DND-41 (cell line): ENCODE data around the gene CGB5.

ENCODE experiments used
- ATAC-seq: fragments of 200-7000 bp; cut with Tn5 transposase; 3 replicates; pipeline ENCODE4 v1.9.1; 2021; ENCODE audit warnings: low read depth; ENCODE audit not compliant: insufficient read depth
- DNase-seq: peaks from one replicate; pipeline ENCODE4 v3.0.0-alpha.2; 2020
- H2AFZ ChIP-seq: 2 replicates; pipeline ENCODE4 v1.6.0; 2012; ENCODE audit warnings: low read depth, low read length
- H3K27ac ChIP-seq: 2 replicates; pipeline ENCODE4 v1.5.1; 2012; ENCODE audit warnings: low read length, inconsistent platforms
- H3K27me3 ChIP-seq: fragments of 200-600 bp; sonication (generic); 2 replicates; pipeline ENCODE4 v1.6.0; 2012; ENCODE audit warnings: low read length, mild to moderate bottlenecking, inconsistent platforms; ENCODE audit not compliant: insufficient read depth, poor library complexity
- H3K36me3 ChIP-seq: 2 replicates; pipeline ENCODE4 v1.5.1; 2012; ENCODE audit warnings: low read length, inconsistent platforms; ENCODE audit not compliant: insufficient read depth
- H3K4me1 ChIP-seq: 2 replicates; pipeline ENCODE4 v1.5.1; 2012; ENCODE audit warnings: mild to moderate bottlenecking, low read length; ENCODE audit not compliant: insufficient read depth
- H3K4me2 ChIP-seq: 2 replicates; pipeline ENCODE4 v1.6.0; 2012; ENCODE audit warnings: mild to moderate bottlenecking, moderate library complexity, low read length, inconsistent platforms; ENCODE audit not compliant: insufficient read depth
- H3K4me3 ChIP-seq, 2 experiments: fragments of 200-600 bp in 1 of 2; shearing (Covaris generic) in 1 of 2; 2 replicates each; pipeline ENCODE4 v1.5.1; 2012 to 2016; ENCODE audit warnings: inconsistent platforms in 2 of 2, low read length in 2 of 2, mild to moderate bottlenecking in 2 of 2, low read depth in 1 of 2, moderate library complexity in 1 of 2
- H3K79me2 ChIP-seq: 2 replicates; pipeline ENCODE4 v1.6.0; 2012; ENCODE audit warnings: low read length, inconsistent platforms; ENCODE audit not compliant: insufficient read depth
- H3K9ac ChIP-seq: 2 replicates; pipeline ENCODE4 v1.6.0; 2012; ENCODE audit warnings: low read depth, mild to moderate bottlenecking, inconsistent platforms, low read length, moderate library complexity
- H3K9me3 ChIP-seq: 2 replicates; pipeline ENCODE4 v1.5.1; 2012; ENCODE audit warnings: low read length, moderate library complexity, mild to moderate bottlenecking, inconsistent platforms; ENCODE audit not compliant: insufficient read depth, severe bottlenecking
- H4K20me1 ChIP-seq: 2 replicates; pipeline ENCODE4 v1.6.0; 2012; ENCODE audit warnings: low read length; ENCODE audit not compliant: insufficient read depth
- CTCF ChIP-seq: IDR thresholded peaks from 2 replicates; pipeline ENCODE4 v1.5.1; 2012; ENCODE audit warnings: borderline replicate concordance, low read length, moderate library complexity, mild to moderate bottlenecking; ENCODE audit not compliant: poor library complexity, severe bottlenecking; ENCODE audit errors: extremely low read depth
- EZH2 ChIP-seq: IDR thresholded peaks from 3 replicates; pipeline ENCODE4 v1.6.1; 2012; ENCODE audit warnings: borderline replicate concordance, low read depth, mild to moderate bottlenecking, moderate library complexity, low read length, inconsistent platforms; ENCODE audit not compliant: severe bottlenecking

CGB5 gene

GRCh38 chr19:49010453-49010852 is 33.2 kb upstream of the CGB5 start:
- Histone ChIP-seq H3K27me3 (no peaks in the 10 kb centered on the region), H3K4me1 (no peaks in the 10 kb centered on the region), H3K4me3 (no peak overlapping the region), H3K27ac (no peak overlapping the region), H3K9me3 (no peaks in the 10 kb centered on the region), H3K36me3 (peaks cover 85% of the 10 kb centered on the region), H4K20me1 (peaks cover 24% of the 10 kb centered on the region), H3K9ac (no peak overlapping the region), H2AFZ (no peak overlapping the region), H3K79me2 (no peaks in the 10 kb centered on the region), H3K4me2 (no peak overlapping the region)
- ATAC-seq (0 out of 3 replicates have a peak, but pooled peaks have one; percentile 16), DNase-seq (no peak)
- TF ChIP-seq CTCF (no peak), EZH2 (no peak)

- Histone ChIP-seq H3K27ac (no peak overlapping the region), H3K4me1 (no peaks in the 10 kb centered on the region), H3K27me3 (no peaks in the 10 kb centered on the region), H4K20me1 (peaks cover 25% of the 10 kb centered on the region), H3K36me3 (peaks cover 85% of the 10 kb centered on the region), H3K79me2 (no peaks in the 10 kb centered on the region), H3K9ac (no peak overlapping the region), H2AFZ (no peak overlapping the region), H3K9me3 (no peaks in the 10 kb centered on the region), H3K4me2 (no peak overlapping the region), H3K4me3 (no peak overlapping the region)
- no peak for DNase-seq
- TF ChIP-seq CTCF (no peak), EZH2 (no peak)
- no peak for ATAC-seq
These were observed 32.5 kb upstream of the CGB5 start for GRCh38 chr19:49011194-49011593.

- H3K27ac ChIP-seq, result no peak overlapping the region
- no peak overlapping the region for H2AFZ ChIP-seq
- ATAC-seq (no peak), DNase-seq (no peak)
- H3K9ac ChIP-seq, result no peak overlapping the region
- no peak overlapping the region for H3K4me3 ChIP-seq
- no peaks in the 10 kb centered on the region for H3K4me1 ChIP-seq
- H3K36me3 ChIP-seq, result peaks cover 71% of the 10 kb centered on the region
- H3K9me3 ChIP-seq, result no peaks in the 10 kb centered on the region
- no peak overlapping the region for H3K4me2 ChIP-seq
- H3K27me3 ChIP-seq, result peaks cover 3% of the 10 kb centered on the region
- no peak for TF ChIP-seq EZH2
- H3K79me2 ChIP-seq, result no peaks in the 10 kb centered on the region
- H4K20me1 ChIP-seq, result peaks cover 22% of the 10 kb centered on the region; the same call in 1 of the 2 replicates
These were observed 29.4 kb upstream of the CGB5 start for GRCh38 chr19:49014123-49014869.

GRCh38 chr19:49014870-49015255 is 28.8 kb upstream of the CGB5 start:
- peaks cover 3% of the 10 kb centered on the region for H3K27me3 ChIP-seq
- H3K9me3 ChIP-seq, result no peaks in the 10 kb centered on the region
- H3K36me3 ChIP-seq, result peaks cover 65% of the 10 kb centered on the region
- H2AFZ ChIP-seq, result no peak overlapping the region
- H3K79me2 ChIP-seq, result no peaks in the 10 kb centered on the region
- no peak overlapping the region for H3K4me3 ChIP-seq
- H4K20me1 ChIP-seq, result peaks cover 19% of the 10 kb centered on the region; the same call in 1 of the 2 replicates
- no peak overlapping the region for H3K9ac ChIP-seq
- no peaks in the 10 kb centered on the region for H3K4me1 ChIP-seq
- no peak overlapping the region for H3K27ac ChIP-seq
- no peak overlapping the region for H3K4me2 ChIP-seq
- ATAC-seq (no peak), DNase-seq (no peak)
- TF ChIP-seq CTCF, result peak; percentile 2
- TF ChIP-seq EZH2, result no peak
